ENCODE results near the gene ST7L.
"Not testable (repeated sequence)": the region's sequence is repeated elsewhere in the genome, so short reads cannot be mapped to it uniquely, and the experiment has no call there.

ST7L gene

DNA sequence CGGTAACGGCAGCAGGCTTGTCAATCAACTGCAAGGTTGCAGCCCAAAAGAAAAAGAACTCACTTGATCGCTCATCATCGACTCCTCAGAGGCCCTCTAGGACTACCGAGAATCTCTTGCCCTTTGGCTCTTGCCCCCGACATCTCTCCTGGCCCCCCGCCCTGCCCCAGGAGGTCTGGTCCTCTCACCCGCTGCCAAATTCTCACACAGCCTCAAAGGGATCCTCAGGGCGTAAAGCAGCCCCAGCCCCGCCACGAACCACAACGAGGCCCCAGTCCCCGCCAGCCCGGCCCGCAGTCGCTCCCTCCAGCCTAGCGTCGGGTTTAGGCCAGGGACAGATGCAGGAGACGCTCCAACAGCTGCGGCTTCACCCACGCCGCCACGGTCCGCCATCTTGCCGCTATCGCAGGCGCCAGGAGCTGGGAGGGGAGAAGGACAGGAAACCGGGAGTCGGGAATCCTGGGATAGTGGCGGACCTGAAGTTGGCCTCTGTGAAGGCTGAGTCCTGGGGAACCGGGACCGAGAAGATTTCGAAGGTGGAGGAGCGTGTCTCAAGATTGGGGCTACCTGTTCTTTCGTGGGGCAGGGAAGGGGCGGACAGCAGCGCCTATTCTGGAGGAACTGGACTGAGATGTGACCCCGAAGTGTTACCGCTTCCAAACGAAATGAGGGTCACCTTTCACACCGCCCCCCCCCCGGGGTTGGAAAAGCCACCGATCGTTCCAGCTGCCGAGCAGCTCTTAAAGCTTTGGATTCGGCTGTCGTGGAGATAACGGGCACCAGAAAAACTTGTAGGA is at the start of gene ST7L:
TSS of gene ST7L (minus strand) at position 421 of the 797 bp plus-strand sequence. CDS start at position 393, 28 bp downstream.
- peak; percentile 24 to 37 for DNase-seq (ENCODE audit: low read depth in 2 of 2)

DNA sequence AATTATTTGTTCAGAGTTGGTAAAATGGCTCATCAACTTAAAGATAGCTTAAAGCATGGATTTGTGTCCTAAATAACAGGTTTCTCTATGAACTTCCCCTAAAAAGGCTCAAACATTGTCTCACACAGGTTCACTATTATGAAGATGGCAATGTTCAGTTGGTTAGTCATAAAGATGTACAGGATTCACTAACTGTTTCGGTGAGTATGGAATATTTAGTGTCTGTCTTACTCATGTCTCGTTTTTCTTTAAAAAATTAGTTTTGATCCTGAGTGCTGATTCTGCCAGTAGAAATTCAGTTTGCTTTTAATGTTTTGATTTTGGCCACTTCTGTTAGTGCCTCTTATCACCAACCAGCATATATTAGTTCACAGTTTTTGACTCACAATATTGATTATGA is 48.0 kb upstream of the ST7L start:
- DNase-seq (ENCODE audit: low read depth in 2 of 2) = no peak

DNA sequence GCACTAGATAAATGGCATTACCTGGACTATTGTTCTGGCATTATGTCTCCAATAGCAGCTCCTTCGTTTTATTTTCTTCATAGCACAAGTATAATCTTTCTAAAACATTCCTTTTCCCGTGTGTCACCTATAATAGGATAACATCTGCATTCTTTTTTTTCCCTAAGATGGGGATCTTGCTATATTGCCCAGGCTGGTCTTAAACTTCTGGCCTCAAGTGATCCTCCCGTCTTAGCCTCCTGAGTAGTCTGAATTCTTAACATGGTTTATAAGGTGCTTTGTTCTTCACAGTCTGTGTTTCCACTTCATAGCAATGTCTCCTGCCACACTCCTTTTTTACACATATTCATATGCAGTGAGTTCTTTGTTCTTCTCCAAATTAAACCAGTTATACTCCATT is 46.9 kb upstream of the ST7L start:
- no peak for DNase-seq (ENCODE audit: low read depth in 2 of 2)

GRCh38 chr1:112651205-112651604 is 32.3 kb upstream of the ST7L start:
- no peak for DNase-seq (ENCODE audit: low read depth in 2 of 2)

- DNase-seq (ENCODE audit: low read depth in 2 of 2) = no peak
Measured at GRCh38 chr1:112646225-112646624, 27.3 kb upstream of the ST7L start.

DNA sequence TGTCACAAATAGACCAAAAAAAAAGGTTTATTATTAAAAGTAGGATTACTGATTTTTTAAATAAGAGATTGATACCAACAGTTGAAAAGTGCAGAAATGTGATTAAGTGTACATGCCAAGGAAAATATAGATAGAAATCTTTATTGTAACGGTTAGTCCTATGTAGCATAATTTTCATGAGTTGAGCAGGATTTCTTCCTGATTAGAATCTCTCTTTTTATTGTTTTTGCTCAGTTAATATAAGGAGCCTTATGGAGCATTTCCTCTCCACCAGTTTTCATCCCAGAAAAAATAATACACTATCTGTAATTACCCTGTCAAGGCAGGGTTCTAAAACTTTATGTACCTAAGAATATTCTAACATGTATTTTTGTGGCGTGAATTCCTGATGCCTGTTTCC is 24.1 kb upstream of the ST7L start:
- DNase-seq (ENCODE audit: low read depth in 2 of 2) = no peak

DNA sequence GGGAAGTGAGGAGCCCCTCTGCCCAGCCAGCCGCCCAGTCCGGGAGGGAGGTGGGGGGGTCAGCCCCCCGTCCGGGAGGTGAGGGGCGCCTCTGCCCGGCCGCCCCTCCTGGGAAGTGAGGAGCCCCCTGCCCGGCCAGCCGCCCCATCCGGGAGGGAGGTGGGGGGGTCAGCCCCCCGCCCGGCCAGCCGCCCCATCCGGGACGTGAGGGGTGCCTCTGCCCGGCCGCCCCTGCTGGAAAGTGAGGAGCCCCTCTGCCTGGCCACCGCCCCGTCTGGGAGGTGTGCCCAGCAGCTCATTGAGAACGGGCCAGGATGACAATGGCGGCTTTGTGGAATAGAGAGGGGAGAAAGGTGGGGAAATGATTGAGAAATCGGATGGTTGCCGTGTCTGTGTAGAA is 21.5 kb upstream of the ST7L start:
- not testable (repeated sequence) for DNase-seq (ENCODE audit: low read depth in 2 of 2)

- DNase-seq (ENCODE audit: low read depth in 2 of 2) = no peak
Measured at GRCh38 chr1:112638110-112638428, 19.1 kb upstream of the ST7L start.

DNA sequence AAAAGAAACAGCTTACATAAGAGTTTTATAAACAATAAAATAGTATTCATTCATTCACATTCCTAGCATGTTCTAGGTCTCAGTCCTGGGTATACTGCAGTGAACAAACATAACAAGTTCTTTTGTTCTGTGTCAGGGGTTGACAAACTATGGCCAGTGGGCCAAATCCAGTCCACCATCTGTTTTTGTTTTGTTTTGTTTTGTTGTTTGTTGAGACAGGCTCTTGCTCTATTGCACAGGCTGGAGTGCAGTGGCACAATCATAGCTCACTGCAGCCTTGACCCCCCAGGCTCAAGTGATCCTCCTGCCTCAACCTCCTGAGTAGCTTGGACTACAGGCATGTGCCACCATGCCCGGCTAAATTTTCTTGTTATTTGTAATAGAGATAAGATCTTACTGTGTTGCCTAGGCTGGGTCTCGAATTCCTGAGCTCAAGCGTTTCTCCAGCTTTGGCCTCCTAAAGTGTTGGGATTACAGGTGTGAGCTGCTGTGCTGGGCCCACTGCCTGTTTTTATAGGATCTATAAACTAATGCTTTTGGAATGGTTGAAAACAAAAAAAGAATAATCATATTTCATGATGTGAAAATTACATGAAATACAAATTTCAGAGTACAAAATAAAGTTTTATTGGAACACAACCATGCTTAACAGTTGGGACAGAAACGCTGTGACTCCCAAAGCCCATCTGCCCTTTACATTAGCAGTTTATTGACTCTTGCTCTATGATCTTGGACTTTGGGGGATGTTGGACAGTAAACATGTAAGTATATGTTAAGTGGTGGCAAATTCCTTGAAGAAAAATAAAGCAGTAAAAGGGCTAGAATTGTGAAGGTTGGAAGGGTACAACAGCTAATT is 18.5 kb upstream of the ST7L start:
- DNase-seq (ENCODE audit: low read depth in 2 of 2) = no peak

DNA sequence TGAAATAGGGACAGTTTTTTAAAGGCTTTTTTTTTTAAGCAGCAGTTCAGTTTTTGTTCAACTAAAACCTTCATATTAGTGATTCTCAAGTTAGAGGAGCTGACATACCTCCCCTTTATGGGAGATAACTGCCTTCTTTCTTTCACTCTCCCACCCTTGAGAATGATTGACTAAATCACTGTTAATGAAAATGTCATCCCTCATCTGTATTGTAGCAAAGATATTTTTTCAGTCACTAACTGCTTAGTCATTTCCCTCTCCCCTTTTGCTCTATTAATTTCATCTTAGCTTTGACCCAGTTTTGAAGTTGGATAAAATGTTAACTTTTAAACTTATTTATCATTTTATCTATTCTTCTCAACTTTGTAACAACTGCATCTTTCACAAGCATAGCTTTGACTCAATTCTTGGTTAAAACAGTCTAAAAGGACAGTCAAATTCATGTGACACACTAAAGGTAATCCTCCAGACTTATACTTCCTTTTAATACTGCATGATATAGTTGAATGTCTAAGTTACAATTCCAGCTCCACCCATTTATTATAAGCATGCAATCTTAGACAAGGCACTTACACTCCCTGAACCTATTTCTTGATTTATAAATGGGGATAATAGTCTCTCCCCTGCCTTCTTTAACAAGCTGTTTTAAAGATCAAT is 17.8 kb upstream of the ST7L start:
- no peak for DNase-seq (ENCODE audit: low read depth in 2 of 2)

DNA sequence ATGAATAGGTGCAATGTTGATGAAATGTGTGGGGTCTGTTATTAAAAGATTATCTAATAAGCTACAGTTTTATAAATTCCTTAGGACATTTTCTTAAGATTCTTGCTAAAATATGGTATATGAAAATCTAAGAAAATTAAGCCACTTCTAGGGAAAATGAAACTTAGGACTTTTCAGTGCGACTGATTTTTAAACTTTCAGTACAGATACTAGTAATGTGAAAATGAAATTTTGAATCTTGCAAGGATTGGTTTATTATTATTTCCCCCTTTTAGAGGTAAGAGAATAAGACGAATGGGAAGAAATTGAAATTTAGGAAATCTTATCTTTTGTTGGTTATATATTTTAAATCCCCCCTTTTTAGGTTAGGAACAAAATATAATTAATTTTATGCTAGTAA is 17.1 kb upstream of the ST7L start:
- no peak for DNase-seq (ENCODE audit: low read depth in 2 of 2)

DNA sequence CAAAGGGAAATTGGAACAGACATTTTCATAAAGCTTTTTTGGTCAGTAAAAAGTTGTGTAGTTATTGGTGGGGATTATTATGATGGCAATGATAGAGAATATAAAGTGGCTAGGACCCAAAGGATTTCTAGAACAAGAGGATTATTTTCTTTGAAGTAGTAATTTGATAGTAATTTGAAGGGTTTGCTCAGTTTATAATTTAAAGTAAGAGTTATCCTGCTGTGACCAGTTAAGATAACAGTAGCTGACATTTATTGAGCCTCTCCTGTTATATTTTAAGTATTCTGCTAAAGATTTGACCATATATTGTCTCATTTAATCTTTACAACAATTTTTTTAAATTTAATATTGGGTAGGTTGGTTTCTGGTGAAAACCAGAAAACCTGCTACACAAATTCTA is 15.4 kb upstream of the ST7L start:
- no peak for DNase-seq (ENCODE audit: low read depth in 2 of 2)

- DNase-seq (ENCODE audit: low read depth in 2 of 2) = no peak
Measured at GRCh38 chr1:112633628-112634027, 14.7 kb upstream of the ST7L start.

DNA sequence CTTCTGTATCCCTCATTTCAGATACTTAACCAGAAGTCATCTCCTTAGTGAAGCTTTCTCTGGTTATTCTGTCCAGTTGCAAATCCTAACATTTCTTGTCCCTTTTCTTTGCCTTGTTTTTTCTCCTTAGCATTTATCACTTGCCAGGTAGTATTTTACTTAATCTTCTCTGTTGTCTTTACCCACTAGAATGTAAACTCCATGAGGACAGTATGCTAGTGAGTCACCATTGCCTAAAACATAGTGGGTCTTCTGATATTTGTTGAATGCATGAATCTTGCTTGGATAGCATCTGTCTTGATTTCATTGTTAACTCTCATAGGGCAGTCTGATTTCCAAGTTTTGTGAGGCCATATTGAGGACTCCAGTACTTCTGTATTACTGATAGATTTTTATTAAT is 10.3 kb upstream of the ST7L start:
- DNase-seq (ENCODE audit: low read depth in 2 of 2) = no peak

DNA sequence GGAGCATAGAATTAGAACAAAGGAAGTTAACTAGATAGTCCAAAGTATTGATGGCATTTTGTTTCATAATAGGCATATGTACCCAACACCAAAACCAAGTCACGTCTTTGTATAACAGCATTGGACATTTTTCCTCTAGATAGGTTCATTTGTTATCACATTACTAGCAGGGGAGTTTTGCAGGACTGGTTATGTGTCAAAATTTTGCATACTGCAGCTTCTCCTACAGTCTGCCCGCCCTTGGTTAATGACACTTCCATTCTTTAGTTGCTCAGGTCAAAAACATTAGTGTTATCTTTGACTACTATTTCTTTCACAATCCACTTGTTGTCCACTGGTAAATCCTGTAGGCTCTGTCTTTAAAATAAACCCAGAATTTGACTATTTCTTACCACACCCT is 9.6 kb upstream of the ST7L start:
- no peak for DNase-seq (ENCODE audit: low read depth in 2 of 2)

GRCh38 chr1:112626887-112627286 is 7.9 kb upstream of the ST7L start:
- DNase-seq (ENCODE audit: low read depth in 2 of 2) = no peak

GRCh38 chr1:112626193-112626592 is 7.3 kb upstream of the ST7L start:
- no peak for DNase-seq (ENCODE audit: low read depth in 2 of 2)

DNA sequence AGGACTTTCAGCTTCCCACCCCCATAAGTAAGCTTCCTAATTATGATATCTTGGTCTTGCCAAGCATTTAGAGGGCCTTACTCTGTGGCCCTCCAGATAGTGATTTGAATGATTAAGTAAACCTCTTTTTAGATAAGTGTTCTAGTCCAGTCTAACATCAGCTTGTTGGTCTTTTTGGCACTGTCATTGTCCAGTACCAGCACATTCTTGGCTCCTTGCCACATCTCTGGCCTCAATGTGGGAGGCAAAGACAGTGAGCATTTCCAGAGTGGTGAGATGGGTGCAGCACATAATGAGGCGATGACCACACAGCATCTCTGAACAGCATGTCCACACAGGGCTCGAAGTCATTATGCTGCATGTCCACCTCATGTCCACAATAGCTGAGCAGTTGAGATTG is 6.8 kb upstream of the ST7L start:
- no peak for DNase-seq (ENCODE audit: low read depth in 2 of 2)

DNA sequence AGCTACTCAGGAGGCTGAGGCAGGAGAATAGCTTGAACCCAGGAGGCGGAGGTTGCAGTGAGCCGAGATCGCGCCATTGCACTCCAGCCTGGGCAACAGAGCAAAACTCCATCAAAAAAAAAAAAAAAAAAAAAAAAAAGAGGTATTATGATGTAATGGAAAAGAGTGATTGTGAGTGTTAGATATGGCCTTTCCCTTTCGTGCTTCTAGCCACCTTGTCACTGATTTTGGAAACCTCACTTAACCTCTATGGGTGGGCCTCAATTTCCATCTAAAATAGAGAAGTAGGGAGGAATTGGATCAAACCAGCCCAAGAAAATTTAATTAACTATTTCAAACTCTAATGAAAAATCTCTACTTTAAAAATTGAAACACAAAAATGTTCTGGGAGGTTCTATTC is 5.6 kb upstream of the ST7L start:
- not testable (repeated sequence) for DNase-seq (ENCODE audit: low read depth in 2 of 2)

DNA sequence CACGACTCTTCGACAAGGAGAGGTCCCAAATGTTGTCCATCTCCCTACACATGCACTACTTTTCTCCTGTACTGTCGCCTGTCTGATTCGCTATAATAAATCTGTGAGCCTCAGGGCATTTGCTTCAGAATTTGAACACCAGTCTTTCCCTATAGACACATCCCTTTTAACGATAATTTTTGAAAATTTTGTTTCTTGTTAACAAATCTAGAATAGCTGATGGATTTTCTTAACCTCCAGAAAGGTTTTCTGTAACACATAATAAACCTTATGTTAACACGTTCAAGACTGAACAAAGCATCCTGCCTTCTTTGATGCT is 1.4 kb upstream of the ST7L start:
- no peak for DNase-seq (ENCODE audit: low read depth in 2 of 2)

DNA sequence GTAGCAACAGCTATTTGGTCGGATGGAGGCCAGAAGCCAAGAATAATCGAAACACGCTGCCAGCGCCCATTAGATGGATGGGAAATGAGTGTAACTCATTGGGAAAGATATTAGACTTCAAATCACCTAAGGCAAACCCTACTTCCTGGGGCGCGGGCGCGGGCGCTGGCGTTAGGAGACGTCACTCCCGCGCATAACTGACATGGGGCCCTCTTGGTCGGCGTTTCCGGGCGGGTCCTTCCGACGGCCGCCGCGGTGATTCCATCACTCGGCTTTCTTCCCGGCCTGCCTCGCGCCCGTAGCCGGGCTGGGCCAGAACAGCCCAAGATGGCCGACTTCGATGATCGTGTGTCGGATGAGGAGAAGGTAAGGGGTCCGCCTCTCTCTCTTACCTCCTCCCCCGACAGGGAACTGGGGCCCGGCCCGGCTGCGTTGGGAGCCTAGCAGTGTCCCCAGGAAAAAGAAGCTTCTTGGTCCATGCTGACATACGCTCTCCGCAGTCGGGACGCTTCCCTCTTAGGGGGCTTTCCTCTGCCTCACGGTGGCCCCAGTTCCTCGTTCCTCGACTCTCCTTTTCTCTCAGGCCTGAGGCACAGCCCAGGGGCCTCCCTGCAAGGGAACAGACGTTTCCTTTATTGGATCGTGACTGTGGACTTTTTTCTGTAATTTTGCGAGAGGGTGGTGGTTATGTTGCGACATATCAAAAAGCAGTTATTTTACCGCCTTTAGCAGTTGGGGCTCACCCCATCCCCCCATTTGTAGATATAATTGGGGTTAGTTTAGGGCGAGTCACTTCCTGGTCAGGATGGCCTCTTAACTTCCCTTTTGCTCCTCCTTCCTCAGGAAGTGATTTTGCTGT is 806 bp upstream of the ST7L start, which contains the start of gene CAPZA1:
TSS of gene CAPZA1 (plus strand) at position 315 of the 859 bp plus-strand sequence. CDS start at position 328, 13 bp downstream.
- DNase-seq (ENCODE audit: low read depth in 2 of 2) = peak; percentile 82 to 86

All from stimulated activated CD8-positive, alpha-beta memory T cell treated with anti-CD3 and anti-CD28 coated beads, Interleukin-2, amount 100 ng/mL, for 1 hour (primary cell).